CD4-positive, alpha-beta T cell treated with Interleukin-21 for 1 hour (primary cell): ENCODE data around the gene ERMARD.
A peak's percentile ranks its signal among the peaks of the same experiment; 100 is the strongest.
"Not testable (repeated sequence)": the region's sequence is repeated elsewhere in the genome, so short reads cannot be mapped to it uniquely, and the experiment has no call there.

Source experiments
- DNase-seq: peaks from one replicate; pipeline ENCODE4 v3.0.0-alpha.2; 2020

The ERMARD gene

GRCh38 chr6:169738204-169738975 lies 13.0 kb upstream of the ERMARD start:
- DNase-seq: no peak

GRCh38 chr6:169738976-169739529 lies 12.4 kb upstream of the ERMARD start:
- no peak for DNase-seq

- no peak for DNase-seq
These were observed 10.1 kb upstream of the ERMARD start for GRCh38 chr6:169741344-169741743.

- no peak for DNase-seq
These were observed 6.0 kb upstream of the ERMARD start for GRCh38 chr6:169745405-169745804.

- DNase-seq: no peak
These were observed 4.9 kb upstream of the ERMARD start for GRCh38 chr6:169746556-169746955.

- DNase-seq: peak; percentile 11
These were observed 727 bp downstream of the ERMARD start for GRCh38 chr6:169752074-169752623.

GRCh38 chr6:169755162-169755561 lies 3.7 kb downstream of the ERMARD start:
- DNase-seq: no peak

- DNase-seq: no peak
These were observed 11.9 kb downstream of the ERMARD start for GRCh38 chr6:169763308-169763707.

GRCh38 chr6:169763881-169764280 lies 12.5 kb downstream of the ERMARD start:
- DNase-seq: no peak

- not testable (repeated sequence) for DNase-seq
These were observed 14.4 kb downstream of the ERMARD start for GRCh38 chr6:169765789-169766188.

- no peak for DNase-seq
These were observed 14.8 kb downstream of the ERMARD start for GRCh38 chr6:169766232-169766631.

GRCh38 chr6:169766921-169767736 lies 15.7 kb downstream of the ERMARD start:
- DNase-seq: no peak

- no peak for DNase-seq
These were observed 22.9 kb downstream of the ERMARD start for GRCh38 chr6:169774347-169774746.

GRCh38 chr6:169775321-169775720 lies 23.9 kb downstream of the ERMARD start:
- DNase-seq: no peak

- no peak for DNase-seq
These were observed 25.0 kb downstream of the ERMARD start for GRCh38 chr6:169776379-169776778.

GRCh38 chr6:169777896-169778295 lies 26.5 kb downstream of the ERMARD start:
- no peak for DNase-seq

GRCh38 chr6:169778646-169779045 lies 27.2 kb downstream of the ERMARD start:
- DNase-seq: no peak

- no peak for DNase-seq
These were observed 27.8 kb downstream of the ERMARD start for GRCh38 chr6:169779092-169779815.

GRCh38 chr6:169779896-169780295 lies 28.5 kb downstream of the ERMARD start:
- DNase-seq: no peak

GRCh38 chr6:169780571-169781091 lies 29.2 kb downstream of the ERMARD start:
- DNase-seq: no peak

- DNase-seq: no peak
These were observed 31.5 kb downstream of the ERMARD start for GRCh38 chr6:169782966-169783365.

GRCh38 chr6:169783401-169783800 lies 32.0 kb downstream of the ERMARD start:
- DNase-seq: no peak
